ENCODE data around the gene LYRM1. TPM values are rescaled to one million over a fixed set of nuclear protein-coding genes. Genes with fewer than 3 reads are reported as not detected.

LYRM1 gene
- total and polyA plus RNA-seq, 2 of the 8 experiments (the other 6 are each of a cell fraction or from before 2014, with no cell fraction given) = 11.6 to 13.4 TPM

- no peak overlapping the region for H2BK120ac ChIP-seq (replicated peaks; ENCODE audit: low read depth, low read length)
- no peaks in the 10 kb centered on the region for H3K9me3 ChIP-seq (ENCODE audit: insufficient read depth in 2 of 2, low read depth in 1 of 2, low read length in 1 of 2)
- no peak overlapping the region for H3K56ac ChIP-seq (replicated peaks; ENCODE audit: insufficient read length, low read depth, low read length)
- no peaks in the 10 kb centered on the region for H3K36me3 ChIP-seq (ENCODE audit: control insufficient read depth in 2 of 4, insufficient read depth in 4 of 4, low read length in 3 of 4)
- FAIRE-seq (no peak), DNase-seq (ENCODE audit: low read depth in 1 of 2, low spot score in 2 of 2) (no peak)
- no peak overlapping the region for H3K23ac ChIP-seq (ENCODE audit: insufficient read length)
- no peak overlapping the region for H2BK12ac ChIP-seq (ENCODE audit: low read depth, low read length)
- no peak overlapping the region for H3K9ac ChIP-seq (replicated peaks in 1 of 4; ENCODE audit: extremely low read depth in 1 of 4, low read depth in 3 of 4, low read length in 3 of 4)
- H2AFZ ChIP-seq (ENCODE audit: low read length) = no peak overlapping the region
- H2BK5ac ChIP-seq (ENCODE audit: low read depth, low read length) = no peak overlapping the region
- no peak overlapping the region for H3K18ac ChIP-seq (ENCODE audit: extremely low read depth, low read length)
- no peak overlapping the region for H4K5ac ChIP-seq (ENCODE audit: insufficient read length, low read depth, low read length)
- ChIA-PET POLR2A (ENCODE audit: partially characterized antibody) (interaction anchor here (0.7 kb wide), 1 partner anchor 14 kb away, joined by 3 read pairs; no protein-coding TSS in a partner anchor), CTCF (ENCODE audit: partially characterized antibody) (interaction anchor here (0.8 to 1.1 kb wide), 3 partner anchors 12 to 29 kb away, joined by 3 read pairs; no protein-coding TSS in a partner anchor)
- H2BK15ac ChIP-seq (ENCODE audit: low read length) = no peak overlapping the region
- H3K4me1 ChIP-seq (replicated peaks in 1 of 4; ENCODE audit: control insufficient read depth in 3 of 4, insufficient read depth in 4 of 4, low read length in 3 of 4) = peaks cover 0 to 9% (median 2%) of the 10 kb centered on the region in 4 experiments; a peak in 2 of 7 replicates
- no peak overlapping the region for H3K14ac ChIP-seq (ENCODE audit: insufficient read length)
- no peak overlapping the region for H2AK5ac ChIP-seq (ENCODE audit: low read depth, low read length)
- peaks cover 9 to 81% of the 10 kb centered on the region in 2 experiments for H3K79me2 ChIP-seq (ENCODE audit: control insufficient read depth in 1 of 2, insufficient read depth in 2 of 2, low read length in 2 of 2)
- H3K4ac ChIP-seq (replicated peaks; ENCODE audit: insufficient read length, low read depth, low read length) = no peak overlapping the region
- no peaks in the 10 kb centered on the region for H3K27me3 ChIP-seq (replicated peaks in 1 of 4; ENCODE audit: control insufficient read depth in 3 of 4, extremely low read depth in 1 of 4, insufficient read depth in 3 of 4, low read length in 3 of 4)
- no peak overlapping the region for H3K4me3 ChIP-seq (ENCODE audit: extremely low read depth in 1 of 4, insufficient read depth in 2 of 4, low read depth in 3 of 4, low read length in 4 of 4)
- peaks cover 8% of the 10 kb centered on the region; the same call in 1 of the 2 replicates for H3K79me1 ChIP-seq (ENCODE audit: low read depth, low read length)
- H3K23me2 ChIP-seq (ENCODE audit: low read depth, low read length) = no peaks in the 10 kb centered on the region
- H4K20me1 ChIP-seq (replicated peaks in 1 of 2; ENCODE audit: control insufficient read depth in 1 of 2, insufficient read depth in 2 of 2, low read length in 2 of 2) = no peaks in the 10 kb centered on the region
- no peak overlapping the region for H2BK20ac ChIP-seq (ENCODE audit: low read length)
- no peak overlapping the region for H3K4me2 ChIP-seq (ENCODE audit: insufficient read depth in 1 of 2, low read depth in 2 of 2, low read length in 2 of 2)
- H4K91ac ChIP-seq (replicated peaks; ENCODE audit: insufficient read length, low read length) = no peak overlapping the region
- WGBS, 2 experiments (ENCODE audit: extremely low coverage in 1 of 2, insufficient coverage in 1 of 2, insufficient read length in 1 of 2, insufficient replicate concordance in 2 of 2, low coverage in 1 of 2, low lambda C conversion rate in 2 of 2, missing lambda C conversion rate in 1 of 2) = 93% methylated on average over 7 of the region's 7 CpGs; no CpG with 5 or more reads in 1 of the 2 experiments
- no peak overlapping the region for H3K27ac ChIP-seq (ENCODE audit: low read depth, low read length)
- no peak overlapping the region for H4K8ac ChIP-seq (ENCODE audit: extremely low read depth, insufficient read depth, low read length)
- no peak for TF ChIP-seq SRF (IDR thresholded peaks at IDR 0.05; ENCODE audit: low read depth, low read length)
- no peak for TF ChIP-seq CREB1 (IDR thresholded peaks at IDR 0.05)
- TF ChIP-seq SP2 (IDR thresholded peaks at IDR 0.05; ENCODE audit: low read length) = no peak
Observed at GRCh38 chr16:20879175-20880040, 21.2 kb upstream of the LYRM1 start.
